ENCODE results near the gene NDE1. TPM values are rescaled to one million over a fixed set of nuclear protein-coding genes. Genes with fewer than 3 reads are reported as not detected.

Gene NDE1
- total and polyA plus RNA-seq, 7 donors: 6.6 to 17.0 (median 10.3) TPM

GRCh38 chr16:15607700-15608396 is 42.2 kb upstream of the NDE1 start:
- Histone ChIP-seq H3K36me3 (ENCODE audit: insufficient read depth in 1 of 2, low read depth in 1 of 2) (peaks cover 2 to 88% of the 10 kb centered on the region in 2 donors), H3K4me1 (peaks cover 49% of the 10 kb centered on the region), H3K27ac (peak overlapping the region; percentile 78), H3K9me3 (no peaks in the 10 kb centered on the region), H3K27me3 (ENCODE audit: insufficient read depth in 3 of 3, low read length in 2 of 3) (no peaks in the 10 kb centered on the region), H3K4me3 (no peak overlapping the region)
- intact Hi-C loops (cut with DNase I): loop anchor here (5.0 kb wide), 2 partner anchors 46 to 86 kb away; no protein-coding TSS in a partner anchor
- ATAC-seq: peak; percentile 79 to 92 (median 90)
- DNase-seq: peak; percentile 78 to 92
- 32 to 57% (median 36%) methylated on average over 13 of the region's 13 CpGs for WGBS, 3 donors
- TF ChIP-seq, protein P1, sequence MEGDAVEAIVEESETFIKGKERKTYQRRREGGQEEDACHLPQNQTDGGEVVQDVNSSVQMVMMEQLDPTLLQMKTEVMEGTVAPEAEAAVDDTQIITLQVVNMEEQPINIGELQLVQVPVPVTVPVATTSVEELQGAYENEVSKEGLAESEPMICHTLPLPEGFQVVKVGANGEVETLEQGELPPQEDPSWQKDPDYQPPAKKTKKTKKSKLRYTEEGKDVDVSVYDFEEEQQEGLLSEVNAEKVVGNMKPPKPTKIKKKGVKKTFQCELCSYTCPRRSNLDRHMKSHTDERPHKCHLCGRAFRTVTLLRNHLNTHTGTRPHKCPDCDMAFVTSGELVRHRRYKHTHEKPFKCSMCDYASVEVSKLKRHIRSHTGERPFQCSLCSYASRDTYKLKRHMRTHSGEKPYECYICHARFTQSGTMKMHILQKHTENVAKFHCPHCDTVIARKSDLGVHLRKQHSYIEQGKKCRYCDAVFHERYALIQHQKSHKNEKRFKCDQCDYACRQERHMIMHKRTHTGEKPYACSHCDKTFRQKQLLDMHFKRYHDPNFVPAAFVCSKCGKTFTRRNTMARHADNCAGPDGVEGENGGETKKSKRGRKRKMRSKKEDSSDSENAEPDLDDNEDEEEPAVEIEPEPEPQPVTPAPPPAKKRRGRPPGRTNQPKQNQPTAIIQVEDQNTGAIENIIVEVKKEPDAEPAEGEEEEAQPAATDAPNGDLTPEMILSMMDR (IDR thresholded peaks at IDR 0.05): no peak

DNA sequence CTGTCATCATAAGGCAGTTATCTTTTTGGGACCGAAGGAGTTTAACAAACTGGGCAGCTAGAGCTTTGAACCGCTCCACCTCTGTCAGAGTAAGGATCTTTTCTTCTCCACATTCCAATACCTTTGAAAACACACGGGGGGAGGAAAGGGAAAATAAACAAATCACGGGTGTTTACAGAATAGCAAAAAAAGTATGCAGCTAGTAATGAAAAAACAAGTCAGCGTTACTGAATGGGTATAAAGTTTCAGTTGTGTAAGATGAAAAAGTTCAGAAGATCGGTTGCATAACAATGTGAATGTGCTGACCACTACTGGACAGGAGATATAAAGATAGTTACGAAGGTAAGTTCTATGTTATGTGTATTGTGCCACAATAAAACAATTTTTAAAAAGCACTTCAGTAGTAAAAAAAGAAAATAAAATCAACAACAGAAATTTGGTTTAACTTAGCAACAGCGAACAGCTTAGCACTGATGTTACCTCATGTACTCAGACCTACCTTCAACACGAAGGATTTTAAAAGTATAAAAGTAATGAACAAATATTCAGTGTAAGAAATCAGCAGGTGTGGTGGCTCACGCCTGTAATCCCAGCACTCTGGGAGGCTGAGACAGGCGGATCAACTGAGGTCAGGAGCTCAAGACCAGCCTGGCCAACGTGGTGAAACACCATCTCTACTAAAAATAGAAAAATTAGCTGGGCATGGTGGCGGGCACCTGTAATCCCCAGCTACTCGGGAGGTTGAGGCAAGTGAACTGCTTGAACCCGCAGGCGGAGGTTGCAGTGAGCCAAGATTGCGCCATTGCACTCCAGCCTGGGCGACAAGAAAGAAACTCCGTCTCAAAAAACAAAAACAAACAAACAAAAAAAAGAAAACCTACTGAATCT is 41.4 kb upstream of the NDE1 start:
- DNase-seq (no peak), ATAC-seq (peak; percentile 59 to 73 (median 64))
- Histone ChIP-seq H3K4me3 (no peak overlapping the region), H3K27me3 (ENCODE audit: insufficient read depth in 3 of 3, low read length in 2 of 3) (no peaks in the 10 kb centered on the region), H3K4me1 (peaks cover 52% of the 10 kb centered on the region), H3K36me3 (ENCODE audit: insufficient read depth in 1 of 2, low read depth in 1 of 2) (peaks cover 2 to 88% of the 10 kb centered on the region in 2 donors), H3K9me3 (no peaks in the 10 kb centered on the region), H3K27ac (peak overlapping the region; percentile 78)
- intact Hi-C loops (cut with DNase I): loop anchor here (5.0 kb wide), 2 partner anchors 46 to 86 kb away; no protein-coding TSS in a partner anchor
- TF ChIP-seq, protein P1 (IDR thresholded peaks at IDR 0.05): no peak
- 62 to 73% (median 64%) methylated on average over 19 of the region's 19 CpGs for WGBS, 3 donors

GRCh38 chr16:15609286-15609649 is 40.8 kb upstream of the NDE1 start:
- Histone ChIP-seq H3K4me3 (no peak overlapping the region), H3K9me3 (no peaks in the 10 kb centered on the region), H3K27me3 (ENCODE audit: insufficient read depth in 3 of 3, low read length in 2 of 3) (no peaks in the 10 kb centered on the region), H3K4me1 (peaks cover 52% of the 10 kb centered on the region), H3K36me3 (ENCODE audit: insufficient read depth in 1 of 2, low read depth in 1 of 2) (peaks cover 5 to 86% of the 10 kb centered on the region in 2 donors), H3K27ac (peak overlapping the region; percentile 78)
- 93 to 97% (median 93%) methylated on average over 6 of the region's 6 CpGs for WGBS, 3 donors
- DNase-seq: no peak
- no peak for ATAC-seq
- intact Hi-C loops (cut with DNase I): loop anchor here (5.0 kb wide), 2 partner anchors 47 to 87 kb away; no protein-coding TSS in a partner anchor
- TF ChIP-seq, protein P1 (IDR thresholded peaks at IDR 0.05): no peak

GRCh38 chr16:15610369-15610871 is 39.6 kb upstream of the NDE1 start:
- TF ChIP-seq, protein P1 (IDR thresholded peaks at IDR 0.05): no peak
- Histone ChIP-seq H3K36me3 (ENCODE audit: insufficient read depth in 1 of 2, low read depth in 1 of 2) (peaks cover 5 to 87% of the 10 kb centered on the region in 2 donors), H3K9me3 (no peaks in the 10 kb centered on the region), H3K27me3 (ENCODE audit: insufficient read depth in 3 of 3, low read length in 2 of 3) (no peaks in the 10 kb centered on the region), H3K4me3 (no peak overlapping the region), H3K4me1 (peaks cover 52% of the 10 kb centered on the region), H3K27ac (peak overlapping the region; percentile 78)
- intact Hi-C loops (cut with DNase I): no loop called here
- WGBS, 3 donors: 68 to 87% (median 76%) methylated on average over 10 of the region's 10 CpGs
- ATAC-seq (peak; percentile 43 to 62 (median 54)), DNase-seq (no peak)
